ENCODE measurements around the gene IL7R. TPM values are rescaled to one million over a fixed set of nuclear protein-coding genes. Genes with fewer than 3 reads are reported as not detected.

The IL7R gene
- total RNA-seq, 1 experiment from 2014 or later = not detected

- H3K27ac ChIP-seq (ENCODE audit: low read length) = no peak overlapping the region
- H3K4me3 ChIP-seq (ENCODE audit: low read length) = no peak overlapping the region
- H3K9ac ChIP-seq (ENCODE audit: low read length) = no peak overlapping the region
- no peaks in the 10 kb centered on the region for H4K20me1 ChIP-seq (ENCODE audit: insufficient read depth, low read depth, low read length)
- no peaks in the 10 kb centered on the region for H3K4me1 ChIP-seq (ENCODE audit: low read length)
- H3K9me3 ChIP-seq (ENCODE audit: low read length) = no peaks in the 10 kb centered on the region
- DNase-seq = no peak
- H3K9me2 ChIP-seq (replicated peaks; ENCODE audit: insufficient read depth, low read length) = no peaks in the 10 kb centered on the region
- H3K27me3 ChIP-seq (ENCODE audit: low read length) = no peaks in the 10 kb centered on the region
- H3K79me2 ChIP-seq (ENCODE audit: low read length) = no peaks in the 10 kb centered on the region
- H3K36me3 ChIP-seq (ENCODE audit: insufficient read depth, low read length) = no peaks in the 10 kb centered on the region
- no peak overlapping the region for H3K4me2 ChIP-seq (ENCODE audit: low read depth, low read length, poor library complexity, severe bottlenecking)
- no peak overlapping the region for H2AFZ ChIP-seq (ENCODE audit: low read length)
Measured at GRCh38 chr5:35819668-35820067, 37.0 kb upstream of the IL7R start.

- Histone ChIP-seq H3K36me3 (ENCODE audit: insufficient read depth, low read length) (no peaks in the 10 kb centered on the region), H3K27me3 (ENCODE audit: low read length) (no peaks in the 10 kb centered on the region), H3K9ac (ENCODE audit: low read length) (no peak overlapping the region), H2AFZ (ENCODE audit: low read length) (no peak overlapping the region), H3K4me3 (ENCODE audit: low read length) (no peak overlapping the region), H3K4me2 (ENCODE audit: low read depth, low read length, poor library complexity, severe bottlenecking) (no peak overlapping the region), H3K9me2 (replicated peaks; ENCODE audit: insufficient read depth, low read length) (no peaks in the 10 kb centered on the region), H4K20me1 (ENCODE audit: insufficient read depth, low read depth, low read length) (no peaks in the 10 kb centered on the region), H3K79me2 (ENCODE audit: low read length) (no peaks in the 10 kb centered on the region), H3K9me3 (ENCODE audit: low read length) (no peaks in the 10 kb centered on the region), H3K27ac (ENCODE audit: low read length) (no peak overlapping the region), H3K4me1 (ENCODE audit: low read length) (no peaks in the 10 kb centered on the region)
- DNase-seq = no peak
Measured at GRCh38 chr5:35820735-35821134, 36.0 kb upstream of the IL7R start.

- H4K20me1 ChIP-seq (ENCODE audit: insufficient read depth, low read depth, low read length) = no peaks in the 10 kb centered on the region
- H3K27me3 ChIP-seq (ENCODE audit: low read length) = no peaks in the 10 kb centered on the region
- H3K27ac ChIP-seq (ENCODE audit: low read length) = no peak overlapping the region
- H3K36me3 ChIP-seq (ENCODE audit: insufficient read depth, low read length) = no peaks in the 10 kb centered on the region
- H3K4me3 ChIP-seq (ENCODE audit: low read length) = no peak overlapping the region
- no peak overlapping the region for H3K4me2 ChIP-seq (ENCODE audit: low read depth, low read length, poor library complexity, severe bottlenecking)
- no peak overlapping the region for H2AFZ ChIP-seq (ENCODE audit: low read length)
- H3K9ac ChIP-seq (ENCODE audit: low read length) = no peak overlapping the region
- H3K9me3 ChIP-seq (ENCODE audit: low read length) = no peaks in the 10 kb centered on the region
- no peaks in the 10 kb centered on the region for H3K4me1 ChIP-seq (ENCODE audit: low read length)
- H3K9me2 ChIP-seq (replicated peaks; ENCODE audit: insufficient read depth, low read length) = no peaks in the 10 kb centered on the region
- DNase-seq = no peak
- no peaks in the 10 kb centered on the region for H3K79me2 ChIP-seq (ENCODE audit: low read length)
Measured at GRCh38 chr5:35821513-35821912, 35.2 kb upstream of the IL7R start.

- H3K27ac ChIP-seq (ENCODE audit: low read length) = no peak overlapping the region
- no peak for DNase-seq
Measured at GRCh38 chr5:35822511-35822910, 34.2 kb upstream of the IL7R start.

GRCh38 chr5:35823347-35824098, 33.2 kb upstream of the IL7R start:
- Histone ChIP-seq H3K36me3 (ENCODE audit: insufficient read depth, low read length) (no peaks in the 10 kb centered on the region), H3K27ac (ENCODE audit: low read length) (no peak overlapping the region), H3K9ac (ENCODE audit: low read length) (no peak overlapping the region), H3K4me1 (ENCODE audit: low read length) (no peaks in the 10 kb centered on the region), H3K9me2 (replicated peaks; ENCODE audit: insufficient read depth, low read length) (no peaks in the 10 kb centered on the region), H3K4me2 (ENCODE audit: low read depth, low read length, poor library complexity, severe bottlenecking) (no peak overlapping the region), H3K9me3 (ENCODE audit: low read length) (no peaks in the 10 kb centered on the region), H4K20me1 (ENCODE audit: insufficient read depth, low read depth, low read length) (no peaks in the 10 kb centered on the region), H3K79me2 (ENCODE audit: low read length) (no peaks in the 10 kb centered on the region), H3K27me3 (ENCODE audit: low read length) (no peaks in the 10 kb centered on the region), H2AFZ (ENCODE audit: low read length) (no peak overlapping the region), H3K4me3 (ENCODE audit: low read length) (no peak overlapping the region)
- DNase-seq = no peak

More at GRCh38 chr5:35822511-35822910, 34.2 kb upstream of the IL7R start:
- Histone ChIP-seq H3K36me3 (ENCODE audit: insufficient read depth, low read length) (no peaks in the 10 kb centered on the region), H3K27me3 (ENCODE audit: low read length) (no peaks in the 10 kb centered on the region), H3K9me2 (replicated peaks; ENCODE audit: insufficient read depth, low read length) (no peaks in the 10 kb centered on the region), H3K4me2 (ENCODE audit: low read depth, low read length, poor library complexity, severe bottlenecking) (no peak overlapping the region), H3K9ac (ENCODE audit: low read length) (no peak overlapping the region), H4K20me1 (ENCODE audit: insufficient read depth, low read depth, low read length) (no peaks in the 10 kb centered on the region), H3K79me2 (ENCODE audit: low read length) (no peaks in the 10 kb centered on the region), H3K4me1 (ENCODE audit: low read length) (no peaks in the 10 kb centered on the region), H3K9me3 (ENCODE audit: low read length) (no peaks in the 10 kb centered on the region), H2AFZ (ENCODE audit: low read length) (no peak overlapping the region), H3K4me3 (ENCODE audit: low read length) (no peak overlapping the region)

GRCh38 chr5:35826056-35826455, 30.6 kb upstream of the IL7R start:
- no peaks in the 10 kb centered on the region for H3K79me2 ChIP-seq (ENCODE audit: low read length)
- H3K4me1 ChIP-seq (ENCODE audit: low read length) = no peaks in the 10 kb centered on the region
- no peak overlapping the region for H3K4me3 ChIP-seq (ENCODE audit: low read length)
- H3K4me2 ChIP-seq (ENCODE audit: low read depth, low read length, poor library complexity, severe bottlenecking) = no peak overlapping the region
- no peaks in the 10 kb centered on the region for H4K20me1 ChIP-seq (ENCODE audit: insufficient read depth, low read depth, low read length)
- H2AFZ ChIP-seq (ENCODE audit: low read length) = no peak overlapping the region
- no peak overlapping the region for H3K9ac ChIP-seq (ENCODE audit: low read length)
- H3K27ac ChIP-seq (ENCODE audit: low read length) = no peak overlapping the region
- no peaks in the 10 kb centered on the region for H3K27me3 ChIP-seq (ENCODE audit: low read length)
- DNase-seq = no peak
- no peaks in the 10 kb centered on the region for H3K36me3 ChIP-seq (ENCODE audit: insufficient read depth, low read length)
- H3K9me2 ChIP-seq (replicated peaks; ENCODE audit: insufficient read depth, low read length) = no peaks in the 10 kb centered on the region
- H3K9me3 ChIP-seq (ENCODE audit: low read length) = no peaks in the 10 kb centered on the region

- H2AFZ ChIP-seq (ENCODE audit: low read length) = no peak overlapping the region
- H3K79me2 ChIP-seq (ENCODE audit: low read length) = no peaks in the 10 kb centered on the region
- no peaks in the 10 kb centered on the region for H3K4me1 ChIP-seq (ENCODE audit: low read length)
- H3K27me3 ChIP-seq (ENCODE audit: low read length) = no peaks in the 10 kb centered on the region
- no peaks in the 10 kb centered on the region for H3K9me3 ChIP-seq (ENCODE audit: low read length)
- H3K4me3 ChIP-seq (ENCODE audit: low read length) = no peak overlapping the region
- H4K20me1 ChIP-seq (ENCODE audit: insufficient read depth, low read depth, low read length) = no peaks in the 10 kb centered on the region
- no peak for DNase-seq
- no peaks in the 10 kb centered on the region for H3K36me3 ChIP-seq (ENCODE audit: insufficient read depth, low read length)
- H3K9ac ChIP-seq (ENCODE audit: low read length) = no peak overlapping the region
- no peaks in the 10 kb centered on the region for H3K9me2 ChIP-seq (replicated peaks; ENCODE audit: insufficient read depth, low read length)
- H3K4me2 ChIP-seq (ENCODE audit: low read depth, low read length, poor library complexity, severe bottlenecking) = no peak overlapping the region
- no peak overlapping the region for H3K27ac ChIP-seq (ENCODE audit: low read length)
Measured at GRCh38 chr5:35826554-35826953, 30.1 kb upstream of the IL7R start.

- no peak overlapping the region for H3K27ac ChIP-seq (ENCODE audit: low read length)
- no peaks in the 10 kb centered on the region for H3K4me1 ChIP-seq (ENCODE audit: low read length)
- H4K20me1 ChIP-seq (ENCODE audit: insufficient read depth, low read depth, low read length) = no peaks in the 10 kb centered on the region
Measured at GRCh38 chr5:35828082-35828598, 28.6 kb upstream of the IL7R start.

More at GRCh38 chr5:35828082-35828598, 28.6 kb upstream of the IL7R start:
- no peak for DNase-seq
- Histone ChIP-seq H3K36me3 (ENCODE audit: insufficient read depth, low read length) (no peaks in the 10 kb centered on the region), H3K4me3 (ENCODE audit: low read length) (no peak overlapping the region), H3K9me3 (ENCODE audit: low read length) (no peaks in the 10 kb centered on the region), H3K4me2 (ENCODE audit: low read depth, low read length, poor library complexity, severe bottlenecking) (no peak overlapping the region), H3K27me3 (ENCODE audit: low read length) (no peaks in the 10 kb centered on the region), H3K9me2 (replicated peaks; ENCODE audit: insufficient read depth, low read length) (no peaks in the 10 kb centered on the region), H3K79me2 (ENCODE audit: low read length) (no peaks in the 10 kb centered on the region), H3K9ac (ENCODE audit: low read length) (no peak overlapping the region), H2AFZ (ENCODE audit: low read length) (no peak overlapping the region)

Data from Karpas-422 (cell line).